Spleen (tissue), 11 donors: ENCODE data around the gene HSPB6. TPM values are rescaled to one million over a fixed set of nuclear protein-coding genes. Genes with fewer than 3 reads are reported as not detected.

Experiments
- DNase-seq: peaks from one replicate; pipeline ENCODE4 v3.0.0-alpha.2; 2020
- H3K27ac ChIP-seq, 8 donors: fragments of 200-600 bp; sonication (generic) in 7 of 8; 1 replicate in 4 of 8; 2 replicates in 4 of 8; pipeline versions ENCODE4 v1.5.0 to v1.8.0; 2016 to 2021; ENCODE audit warnings: inconsistent platforms in 4 of 8, mild to moderate bottlenecking in 4 of 8, moderate library complexity in 1 of 8
- H3K27me3 ChIP-seq, 7 donors: fragments of 200-600 bp; sonication (generic) in 6 of 7; replicated peaks in 1 of 7; 1 replicate in 4 of 7; 2 replicates in 3 of 7; pipeline versions ENCODE4 v1.5.0 to v1.8.0; 2016 to 2021; ENCODE audit warnings: inconsistent platforms in 3 of 7, mild to moderate bottlenecking in 1 of 7
- H3K36me3 ChIP-seq, 6 donors: fragments of 200-600 bp; sonication (generic) in 5 of 6; 1 replicate in 4 of 6; 2 replicates in 2 of 6; pipeline versions ENCODE4 v1.5.0 to v1.8.0; 2016 to 2021; ENCODE audit warnings: inconsistent platforms in 2 of 6
- H3K4me1 ChIP-seq, 6 donors: fragments of 200-600 bp; sonication (generic) in 5 of 6; 1 replicate in 3 of 6; 2 replicates in 3 of 6; pipeline versions ENCODE4 v1.5.0 to v1.8.0; 2016 to 2021; ENCODE audit warnings: inconsistent platforms in 3 of 6
- H3K4me3 ChIP-seq, 8 donors: fragments of 200-600 bp; sonication (generic) in 7 of 8; 1 replicate in 4 of 8; 2 replicates in 4 of 8; pipeline versions ENCODE4 v1.5.0 to v1.8.0; 2016 to 2021; ENCODE audit warnings: inconsistent platforms in 4 of 8, mild to moderate bottlenecking in 4 of 8, moderate library complexity in 2 of 8
- H3K9me3 ChIP-seq, 8 donors: fragments of 200-600 bp; sonication (generic) in 7 of 8; 1 replicate in 4 of 8; 2 replicates in 4 of 8; pipeline versions ENCODE4 v1.5.0 to v1.8.0; 2016 to 2021; ENCODE audit warnings: inconsistent platforms in 4 of 8
- CTCF ChIP-seq, 11 experiments: fragments of 200-600 bp in 7 of 11; fragments of 450-650 bp in 4 of 11; sonication (generic) in 4 of 11; IDR thresholded peaks in 8 of 11; conservative IDR thresholded peaks in 3 of 11; 1 replicate in 7 of 11; 2 replicates in 4 of 11; pipeline versions ENCODE4 v1.4.0 to v1.8.0; 2016 to 2021; ENCODE audit warnings: antibody characterized with exemption in 11 of 11, inconsistent platforms in 4 of 11, mild to moderate bottlenecking in 1 of 11
- POLR2A ChIP-seq, 3 donors: fragments of 450-650 bp; IDR thresholded peaks; one replicate each; pipeline ENCODE4 v1.5.1; 2017; ENCODE audit warnings: antibody characterized with exemption in 3 of 3, mild to moderate bottlenecking in 1 of 3
- POLR2AphosphoS5 ChIP-seq, 3 donors: sonication (generic); formaldehyde crosslinking; IDR thresholded peaks; one replicate each; pipeline ENCODE4 v1.5.1; 2017; ENCODE audit warnings: antibody characterized with exemption in 3 of 3
- WGBS, 5 donors: extraction: QIAGEN DNeasy Blood & Tissue Kit in 3 of 5; methylation state at CpG; one replicate each; pipeline versions ENCODE4 v1.1.5 to v1.1.7; 2013 to 2018; 5-methylcytosine and 5-hydroxymethylcytosine counted together
- intact Hi-C: fragments of 100-400 bp; cut with DNase I; formaldehyde crosslinking; loops from one replicate; pipeline ENCODE4 v1.15.0; 2023; ENCODE audit warnings: low total_unique reads
- polyA plus RNA-seq, 3 donors: library from polyadenylated mRNA; stranded (reverse); fragments of 200-250 nt; gene quantifications; one replicate each; pipeline ENCODE4 v1.2.1, GENCODE V29; 2013
- total RNA-seq, 7 donors: library from RNA; depleted of rRNA in 3 of 7; stranded (reverse); fragments of >200 nt in 3 of 7; fragmentation: NEBNext Ultra II Directional in 4 of 7; extraction: Animal tissue kit (Norgen Biotek cat#: 25700) in 4 of 7; gene quantifications; one replicate each; pipeline versions ENCODE4 v1.1.0 to v1.2.1, GENCODE V29; 2016 to 2021
- donor health status: healthy with polysubstance abuse.
- donor health status: DM: no; HTN: no; CAD: no; lungs with moderate emphysema.
- donor health status: DM: no; HTN: no; CAD: no.
- donor health status: Bipolar disorder and iron deficiency.
- donor health status: healthy.
- donor health status: DM: no; HTN: no; CAD: no.
- donor health status: DM: yes; HTN: yes; CAD: no.

HSPB6 gene
- total and polyA plus RNA-seq, 10 donors, result 2.1 to 11.0 (median 4.4) TPM

- DNase-seq, result peak; percentile 37
- peaks cover 30 to 59% (median 46%) of the 10 kb centered on the region in 6 donors for H3K4me1 ChIP-seq
- intact Hi-C loops, result no loop called here
- TF ChIP-seq POLR2A (IDR thresholded peaks at IDR 0.05) (no peak), POLR2AphosphoS5 (IDR thresholded peaks at IDR 0.05) (peak in 1 of 3 donors; percentile 44), CTCF (IDR thresholded peaks at IDR 0.05 in 8 of 11, conservative IDR thresholded peaks at IDR 0.05 in 3 of 11) (no peak)
- 89 to 99% (median 97%) methylated on average over 11 to 20 of the region's 20 CpGs for WGBS, 5 donors
- H3K27ac ChIP-seq, result no peak overlapping the region
- H3K9me3 ChIP-seq, result no peaks in the 10 kb centered on the region
- H3K36me3 ChIP-seq, result peaks cover 0 to 44% (median 29%) of the 10 kb centered on the region in 6 donors
- H3K4me3 ChIP-seq, result no peak overlapping the region
- peaks cover 0 to 23% (median 4%) of the 10 kb centered on the region in 7 donors for H3K27me3 ChIP-seq
Measured at GRCh38 chr19:35753634-35754369, 3.0 kb downstream of the HSPB6 start.

GRCh38 chr19:35752746-35753350 is 4.0 kb downstream of the HSPB6 start:
- DNase-seq, result peak; percentile 69
- intact Hi-C loops, result no loop called here
- Histone ChIP-seq H3K9me3 (no peaks in the 10 kb centered on the region), H3K27ac (no peak overlapping the region), H3K27me3 (peaks cover 0 to 23% (median 4%) of the 10 kb centered on the region in 7 donors), H3K4me3 (no peak overlapping the region), H3K36me3 (peaks cover 0 to 44% (median 29%) of the 10 kb centered on the region in 6 donors), H3K4me1 (peaks cover 30 to 59% (median 46%) of the 10 kb centered on the region in 6 donors)
- WGBS, 5 donors, result 96 to 98% (median 96%) methylated on average over 18 to 20 of the region's 20 CpGs
- TF ChIP-seq POLR2AphosphoS5 (IDR thresholded peaks at IDR 0.05) (peak in 1 of 3 donors; percentile 11), POLR2A (IDR thresholded peaks at IDR 0.05) (no peak)

- H3K27ac ChIP-seq, result no peak overlapping the region
- DNase-seq, result peak; percentile 75
- no peak overlapping the region for H3K4me3 ChIP-seq
- H3K36me3 ChIP-seq, result peaks cover 0 to 44% (median 29%) of the 10 kb centered on the region in 6 donors
- no peaks in the 10 kb centered on the region for H3K9me3 ChIP-seq
- WGBS, 5 donors, result 86 to 95% (median 89%) methylated on average over 13 to 14 of the region's 14 CpGs
- TF ChIP-seq POLR2A (IDR thresholded peaks at IDR 0.05) (no peak), CTCF (IDR thresholded peaks at IDR 0.05 in 8 of 11, conservative IDR thresholded peaks at IDR 0.05 in 3 of 11) (no peak), POLR2AphosphoS5 (IDR thresholded peaks at IDR 0.05) (no peak)
- H3K4me1 ChIP-seq, result peaks cover 30 to 61% (median 45%) of the 10 kb centered on the region in 6 donors
- peaks cover 0 to 21% (median 4%) of the 10 kb centered on the region in 7 donors for H3K27me3 ChIP-seq
- intact Hi-C loops, result no loop called here
Measured at GRCh38 chr19:35751839-35752745, 4.7 kb downstream of the HSPB6 start.

- peaks cover 23 to 57% (median 40%) of the 10 kb centered on the region in 6 donors for H3K4me1 ChIP-seq
- TF ChIP-seq CTCF (IDR thresholded peaks at IDR 0.05 in 8 of 11, conservative IDR thresholded peaks at IDR 0.05 in 3 of 11) (no peak), POLR2A (IDR thresholded peaks at IDR 0.05) (no peak), POLR2AphosphoS5 (IDR thresholded peaks at IDR 0.05) (no peak)
- no peak overlapping the region for H3K27ac ChIP-seq
- H3K36me3 ChIP-seq, result peaks cover 0 to 45% (median 29%) of the 10 kb centered on the region in 6 donors
- DNase-seq, result no peak
- 85 to 97% (median 91%) methylated on average over 4 to 5 of the region's 5 CpGs for whole genome bisulfite sequencing, 5 donors
- intact Hi-C loops, result no loop called here
- H3K9me3 ChIP-seq, result no peaks in the 10 kb centered on the region
- H3K4me3 ChIP-seq, result no peak overlapping the region
- H3K27me3 ChIP-seq, result peaks cover 0 to 2% (median 0%) of the 10 kb centered on the region in 7 donors
Measured at GRCh38 chr19:35750167-35750566, 6.7 kb downstream of the HSPB6 start.
